GM19372 (cell line): ENCODE results near the gene EP300.
A peak's percentile ranks its signal among the peaks of the same experiment; 100 is the strongest.

Experiments used
- ATAC-seq: cut with Tn5 transposase; IDR thresholded peaks from one replicate; pipeline ENCODE4 v1.9.1; 2021; ENCODE audit warnings: mild to moderate bottlenecking, low read depth, moderate library complexity; ENCODE audit not compliant: unreplicated experiment

The EP300 gene

GRCh38 chr22:41201141-41201540, 108.7 kb downstream of the EP300 start:
- no peak for ATAC-seq

GRCh38 chr22:41203118-41203517, 110.7 kb downstream of the EP300 start:
- ATAC-seq: no peak

GRCh38 chr22:41204066-41204465, 111.7 kb downstream of the EP300 start:
- ATAC-seq: no peak

- ATAC-seq: peak; percentile 98
Observed at GRCh38 chr22:41204992-41205900, 112.9 kb downstream of the EP300 start, which contains the start of gene L3MBTL2. TSS of gene L3MBTL2 (plus strand) at chr22:41205312. CDS start at chr22:41205363, 51 bp downstream.

GRCh38 chr22:41206719-41207118, 114.3 kb downstream of the EP300 start:
- ATAC-seq: no peak

- ATAC-seq: no peak
Observed at GRCh38 chr22:41215409-41215808, 123.0 kb downstream of the EP300 start.

- ATAC-seq: no peak
Observed at GRCh38 chr22:41215926-41216325, 123.5 kb downstream of the EP300 start.

GRCh38 chr22:41216984-41217383, 124.6 kb downstream of the EP300 start:
- ATAC-seq: no peak

GRCh38 chr22:41217553-41218157, 125.3 kb downstream of the EP300 start:
- ATAC-seq: no peak

- no peak for ATAC-seq
Observed at GRCh38 chr22:41222846-41223507, 130.6 kb downstream of the EP300 start.

- ATAC-seq: no peak
Observed at GRCh38 chr22:41223535-41223934, 131.1 kb downstream of the EP300 start.

- ATAC-seq: no peak
Observed at GRCh38 chr22:41226723-41227655, 134.6 kb downstream of the EP300 start.

- no peak for ATAC-seq
Observed at GRCh38 chr22:41229215-41229614, 136.8 kb downstream of the EP300 start.
